ENCODE data around the gene DHX8.
A peak's percentile ranks its signal among the peaks of the same experiment; 100 is the strongest.

Gene DHX8

DNA sequence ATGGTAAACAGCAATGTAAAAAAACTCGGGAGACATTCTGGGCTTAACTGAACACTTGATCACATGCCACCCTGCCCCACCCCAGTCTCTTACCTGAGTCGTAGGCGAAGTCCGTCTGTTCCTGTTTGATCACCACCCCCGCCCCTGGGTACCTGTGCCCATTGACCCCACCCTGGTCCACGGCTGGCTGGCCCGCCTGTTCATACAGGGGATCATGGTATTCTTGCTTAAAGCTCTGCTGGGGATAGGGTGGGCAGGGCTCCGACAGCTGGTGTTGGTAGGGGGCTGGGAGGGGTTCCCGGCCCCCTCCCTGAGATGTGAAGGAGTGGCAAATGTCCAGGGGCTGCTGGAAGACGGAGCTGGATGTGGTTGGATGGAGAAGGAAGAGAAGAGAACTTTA lies 48.8 kb downstream of the DHX8 start:
- H3K4me3 ChIP-seq (ENCODE audit: low read depth, low read length): no peak overlapping the region
- TF ChIP-seq CTCF (IDR thresholded peaks at IDR 0.05; ENCODE audit: insufficient read depth, low read depth, low read length, missing control alignments): no peak
- DNase-seq (ENCODE audit: low read depth): no peak

DNA sequence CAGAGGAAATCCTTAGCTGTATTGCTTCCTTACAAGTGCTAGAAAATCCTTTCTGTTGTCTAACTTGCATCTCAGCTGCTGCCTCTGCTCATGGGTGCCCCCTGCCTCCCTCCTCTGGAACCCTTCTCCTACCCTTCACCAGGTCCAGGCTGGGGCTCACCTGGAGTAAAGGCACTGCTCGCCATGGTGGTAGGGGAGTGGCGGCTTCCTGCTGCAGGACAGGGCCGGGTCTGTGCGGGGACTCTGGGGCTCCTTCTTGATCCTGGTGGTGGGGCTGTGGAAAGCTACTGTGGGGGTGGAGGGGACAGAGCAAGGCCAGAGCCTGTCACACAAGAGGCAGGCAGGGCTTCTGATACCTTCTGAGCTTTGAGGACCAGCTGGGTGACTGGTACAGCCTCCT lies 49.9 kb downstream of the DHX8 start:
- no peak overlapping the region for H3K4me3 ChIP-seq (ENCODE audit: low read depth, low read length)
- DNase-seq (ENCODE audit: low read depth): no peak
- TF ChIP-seq CTCF (IDR thresholded peaks at IDR 0.05; ENCODE audit: insufficient read depth, low read depth, low read length, missing control alignments): no peak

DNA sequence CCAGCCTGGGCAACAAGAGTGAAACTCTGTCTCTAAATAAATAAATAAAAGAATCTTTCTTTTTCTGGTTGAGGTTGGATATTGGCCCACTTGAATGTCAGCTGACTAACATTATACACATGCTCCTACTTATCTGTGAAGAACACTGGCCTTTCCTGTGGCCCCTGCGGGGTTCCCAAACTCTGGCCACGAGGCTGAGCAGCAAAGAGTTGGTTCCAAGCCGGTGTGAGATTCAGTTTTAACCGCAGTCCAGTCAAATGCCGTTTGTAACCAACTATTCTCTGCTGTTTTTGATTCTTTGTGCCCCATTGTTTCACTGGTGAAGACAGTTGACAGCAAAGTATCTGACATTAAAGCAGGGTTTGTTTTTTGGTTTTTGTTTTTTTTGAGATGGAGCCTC lies 51.1 kb downstream of the DHX8 start:
- no peak for DNase-seq (ENCODE audit: low read depth)
- no peak overlapping the region for H3K4me3 ChIP-seq (ENCODE audit: low read depth, low read length)
- no peak for TF ChIP-seq CTCF (IDR thresholded peaks at IDR 0.05; ENCODE audit: insufficient read depth, low read depth, low read length, missing control alignments)

- DNase-seq (ENCODE audit: low read depth): peak; percentile 27
- no peak for TF ChIP-seq CTCF (IDR thresholded peaks at IDR 0.05; ENCODE audit: insufficient read depth, low read depth, low read length, missing control alignments)
- H3K4me3 ChIP-seq (ENCODE audit: low read depth, low read length): no peak overlapping the region
Observed at GRCh38 chr17:43536236-43536992, 52.6 kb downstream of the DHX8 start.

DNA sequence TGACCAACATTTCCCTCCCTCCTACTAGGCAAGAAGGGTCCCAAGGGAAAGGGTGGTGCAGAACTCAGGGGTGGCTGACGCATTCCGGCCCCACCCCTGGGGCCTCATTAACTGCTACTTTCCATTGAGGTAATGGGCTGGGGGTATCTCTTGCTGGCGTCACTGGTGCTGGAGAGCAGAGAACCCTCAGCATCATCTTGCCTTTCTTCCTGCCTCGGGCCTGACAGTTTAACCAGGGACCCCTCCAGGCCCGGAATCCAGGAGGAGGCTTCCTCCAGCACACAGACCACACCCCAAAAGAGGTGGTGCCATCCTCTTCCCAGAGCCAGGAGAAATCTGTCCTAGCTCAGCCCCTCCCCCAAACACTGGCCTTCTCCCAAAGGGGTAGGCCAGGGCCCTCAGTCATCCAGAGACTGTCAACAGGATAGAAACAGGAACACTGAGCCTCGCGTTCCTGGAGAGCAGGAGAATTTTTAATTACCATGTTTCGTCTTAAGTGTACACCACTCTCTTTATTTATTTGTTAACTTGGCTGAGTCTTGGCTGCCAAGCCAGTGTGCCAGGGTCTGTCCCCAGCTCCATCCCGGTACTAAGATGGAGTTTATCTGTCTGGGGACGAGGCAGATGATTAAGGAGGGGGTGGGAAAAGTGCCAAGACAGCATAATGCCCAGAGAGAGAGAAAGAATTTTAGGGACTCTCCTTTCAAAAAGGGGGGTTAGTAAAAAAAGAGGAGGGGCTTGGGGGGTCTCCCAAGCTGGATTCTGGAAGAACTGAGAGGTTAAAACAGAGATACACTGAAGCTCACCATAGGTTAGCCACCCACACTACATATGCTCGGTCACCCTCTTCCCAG lies 57.3 kb downstream of the DHX8 start:
- no peak overlapping the region for H3K4me3 ChIP-seq (ENCODE audit: low read depth, low read length)
- no peak for TF ChIP-seq CTCF (IDR thresholded peaks at IDR 0.05; ENCODE audit: insufficient read depth, low read depth, low read length, missing control alignments)
- no peak for DNase-seq (ENCODE audit: low read depth)

DNA sequence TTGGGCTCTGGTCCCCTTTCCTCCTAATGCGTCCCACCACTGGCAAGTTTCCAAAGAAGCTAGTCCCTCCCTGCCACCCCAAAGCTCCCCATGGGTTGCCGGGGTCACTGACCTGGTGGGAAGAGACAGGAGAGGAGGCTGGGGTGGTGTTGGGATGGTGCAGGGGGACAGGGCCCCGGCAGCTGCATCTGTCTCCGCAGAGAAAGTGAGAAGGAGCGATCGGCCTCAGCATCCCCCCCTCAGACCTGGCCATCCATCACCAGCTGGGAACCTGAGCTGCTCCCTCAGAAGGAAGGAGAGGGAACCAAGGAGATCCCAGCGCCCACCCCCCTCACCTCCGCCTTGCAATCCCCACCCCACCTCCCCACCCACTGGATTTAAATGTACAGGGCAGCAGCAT lies 59.1 kb downstream of the DHX8 start:
- no peak for TF ChIP-seq CTCF (IDR thresholded peaks at IDR 0.05; ENCODE audit: insufficient read depth, low read depth, low read length, missing control alignments)
- no peak for DNase-seq (ENCODE audit: low read depth)
- no peak overlapping the region for H3K4me3 ChIP-seq (ENCODE audit: low read depth, low read length)

Data from GM12865 (cell line).